ENCODE results near the gene CSF1. TPM values are rescaled to one million over a fixed set of nuclear protein-coding genes. Genes with fewer than 3 reads are reported as not detected.
"Not testable (repeated sequence)": the region's sequence is repeated elsewhere in the genome, so short reads cannot be mapped to it uniquely, and the experiment has no call there.

Gene CSF1, protein sequence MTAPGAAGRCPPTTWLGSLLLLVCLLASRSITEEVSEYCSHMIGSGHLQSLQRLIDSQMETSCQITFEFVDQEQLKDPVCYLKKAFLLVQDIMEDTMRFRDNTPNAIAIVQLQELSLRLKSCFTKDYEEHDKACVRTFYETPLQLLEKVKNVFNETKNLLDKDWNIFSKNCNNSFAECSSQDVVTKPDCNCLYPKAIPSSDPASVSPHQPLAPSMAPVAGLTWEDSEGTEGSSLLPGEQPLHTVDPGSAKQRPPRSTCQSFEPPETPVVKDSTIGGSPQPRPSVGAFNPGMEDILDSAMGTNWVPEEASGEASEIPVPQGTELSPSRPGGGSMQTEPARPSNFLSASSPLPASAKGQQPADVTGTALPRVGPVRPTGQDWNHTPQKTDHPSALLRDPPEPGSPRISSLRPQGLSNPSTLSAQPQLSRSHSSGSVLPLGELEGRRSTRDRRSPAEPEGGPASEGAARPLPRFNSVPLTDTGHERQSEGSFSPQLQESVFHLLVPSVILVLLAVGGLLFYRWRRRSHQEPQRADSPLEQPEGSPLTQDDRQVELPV
- 100 to 1,000 TPM; 135 to 140 TPM for total RNA-seq

GRCh38 chr1:109910123-109910962 is at the start of gene CSF1:
CSF1 (plus strand) TSS chr1:109910849; CDS start chr1:109911024, 175 bp downstream.
- peak within 1 kb of the TSS; percentile 88 for H3K4me3 Mint-ChIP-seq
- no peaks in the 10 kb centered on the region for H3K27me3 Mint-ChIP-seq
- H3K9me3 Mint-ChIP-seq = no peaks in the 10 kb centered on the region
- DNase-seq = peak; percentile 80
- intact Hi-C loops (cut with micrococcal nuclease) = loop anchor here (1.0 to 5.0 kb wide), 4 partner anchors 20 to 133 kb away; partner anchors contain the start of gene AHCYL1
- ChIA-PET CTCF (interaction anchor here (0.7 to 2.7 kb wide), 7 partner anchors 73 to 134 kb away, joined by 3 to 26 read pairs (median 4); partner anchors contain the start of genes AHCYL1 and STRIP1), POLR2A (interaction anchor here (1.2 to 2.2 kb wide), 5 partner anchors 15 to 119 kb away, joined by 3 to 11 read pairs (median 5); no protein-coding TSS in a partner anchor)
- peaks cover 72% of the 10 kb centered on the region for H3K4me1 Mint-ChIP-seq (ENCODE audit: low read depth)
- H3K27ac Mint-ChIP-seq = peak within 1 kb of the TSS; percentile 89
- H3K36me3 Mint-ChIP-seq = peaks cover 35% of the 10 kb centered on the region

GRCh38 chr1:109861616-109862015 is 49.0 kb upstream of the CSF1 start:
- H3K36me3 Mint-ChIP-seq; DNase-seq; H3K4me3 Mint-ChIP-seq; POLR2A ChIA-PET; H3K9me3 Mint-ChIP-seq; H3K27ac Mint-ChIP-seq; H3K27me3 Mint-ChIP-seq; CTCF ChIA-PET; intact Hi-C loops (cut with micrococcal nuclease); H3K4me1 Mint-ChIP-seq (ENCODE audit: low read depth): not testable (repeated sequence)

GRCh38 chr1:109863667-109864046 is 47.0 kb upstream of the CSF1 start:
- intact Hi-C loops (cut with micrococcal nuclease) = no loop called here

DNA sequence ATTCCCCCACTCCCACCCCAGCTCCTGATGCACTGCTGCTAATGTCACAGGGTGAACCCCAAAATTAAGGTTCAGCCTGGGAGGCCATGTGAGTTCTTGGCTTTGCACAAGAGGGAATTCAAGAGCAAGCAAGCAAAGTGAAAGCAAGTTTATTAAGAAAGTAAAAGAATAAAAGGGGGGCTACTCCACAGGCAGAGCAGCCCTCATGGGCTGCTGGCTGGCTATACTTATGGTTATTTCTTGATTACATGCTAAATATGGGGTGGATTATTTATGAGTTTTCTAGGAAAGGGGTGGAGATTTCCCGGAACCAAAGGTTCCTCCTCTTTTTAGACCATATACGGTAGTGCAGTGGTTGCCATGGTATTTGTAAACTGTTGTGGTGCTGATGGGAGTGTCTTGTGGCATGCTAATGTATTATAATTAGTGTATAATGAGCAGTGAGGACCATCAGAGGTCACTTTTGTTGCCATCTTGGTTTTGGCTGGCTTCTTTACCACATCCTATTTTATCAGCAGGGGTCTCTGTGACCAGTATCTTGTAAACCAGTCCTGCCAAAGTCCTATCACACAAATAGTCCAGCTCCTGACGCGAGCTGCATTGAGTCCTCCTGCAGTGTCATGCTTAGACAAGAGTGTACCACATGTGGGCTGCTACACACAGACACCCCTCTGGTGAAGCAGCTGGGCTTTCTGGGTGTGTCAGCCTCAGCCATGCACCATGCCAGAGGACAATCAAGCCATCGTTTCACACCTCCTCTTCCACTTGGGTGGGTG is 46.4 kb upstream of the CSF1 start:
- peaks cover 8% of the 10 kb centered on the region for H3K4me1 Mint-ChIP-seq (ENCODE audit: low read depth)
- no peaks in the 10 kb centered on the region for H3K36me3 Mint-ChIP-seq
- no peak overlapping the region for H3K27ac Mint-ChIP-seq
- peaks cover 1% of the 10 kb centered on the region for H3K27me3 Mint-ChIP-seq
- no peak overlapping the region for H3K4me3 Mint-ChIP-seq
- CTCF ChIA-PET = interaction anchor here (1.3 kb wide), 1 partner anchor 73 kb away, joined by 4 read pairs; no protein-coding TSS in a partner anchor
- peaks cover 8% of the 10 kb centered on the region for H3K9me3 Mint-ChIP-seq
- POLR2A ChIA-PET = no interaction called here
- DNase-seq = no peak
- intact Hi-C loops (cut with micrococcal nuclease) = no loop called here

More at GRCh38 chr1:109863667-109864046, 47.0 kb upstream of the CSF1 start:
- Mint-ChIP-seq H3K27ac (no peak overlapping the region), H3K4me1 (ENCODE audit: low read depth) (peaks cover 8% of the 10 kb centered on the region), H3K27me3 (peaks cover 1% of the 10 kb centered on the region), H3K9me3 (peaks cover 8% of the 10 kb centered on the region), H3K36me3 (no peaks in the 10 kb centered on the region), H3K4me3 (no peak overlapping the region)
- POLR2A ChIA-PET = no interaction called here
- CTCF ChIA-PET = interaction anchor here (1.3 kb wide), 1 partner anchor 73 kb away, joined by 4 read pairs; no protein-coding TSS in a partner anchor
- no peak for DNase-seq

DNA sequence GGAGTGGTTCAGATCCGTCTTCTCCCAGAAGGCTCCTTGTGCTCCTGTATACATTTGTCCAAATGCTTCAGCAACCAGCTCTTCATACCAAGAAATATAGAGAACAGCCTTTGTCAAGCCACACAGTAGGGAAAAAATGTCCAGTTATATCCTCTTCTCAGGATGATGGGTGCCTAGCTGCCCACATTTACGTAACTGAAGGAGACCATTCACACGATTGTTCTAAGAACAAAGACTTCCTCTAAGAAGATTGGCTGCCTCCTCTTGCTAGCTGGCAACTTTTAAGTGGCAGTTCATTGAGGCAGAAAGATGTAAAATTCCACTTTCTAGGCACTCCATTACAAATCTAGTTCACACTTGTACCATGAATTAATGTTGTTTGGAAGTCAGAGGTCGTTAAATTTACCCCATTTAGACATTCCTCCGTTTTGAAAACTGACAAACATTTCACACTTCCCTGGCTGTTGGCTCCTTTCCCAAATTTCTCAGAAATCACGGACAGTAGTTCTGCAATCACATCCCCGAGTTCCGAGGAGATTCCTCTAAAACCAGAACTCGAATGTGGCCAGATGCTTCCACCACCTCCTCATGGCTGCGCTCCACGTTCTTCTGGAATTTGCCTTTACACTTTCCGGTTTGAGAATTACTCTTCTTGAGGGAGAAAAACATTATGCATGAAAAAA is 45.6 kb upstream of the CSF1 start:
- Mint-ChIP-seq H3K36me3 (no peaks in the 10 kb centered on the region), H3K27me3 (peaks cover 1% of the 10 kb centered on the region), H3K27ac (no peak overlapping the region), H3K4me1 (ENCODE audit: low read depth) (peaks cover 5% of the 10 kb centered on the region), H3K4me3 (no peak overlapping the region), H3K9me3 (peaks cover 8% of the 10 kb centered on the region)
- DNase-seq = no peak
- ChIA-PET CTCF (no interaction called here), POLR2A (interaction anchor here (0.5 kb wide), 1 partner anchor 23 kb away, joined by 3 read pairs; no protein-coding TSS in a partner anchor)
- intact Hi-C loops (cut with micrococcal nuclease) = no loop called here

- no peak overlapping the region for H3K4me3 Mint-ChIP-seq
- intact Hi-C loops (cut with micrococcal nuclease) = no loop called here
- H3K36me3 Mint-ChIP-seq = no peaks in the 10 kb centered on the region
- ChIA-PET POLR2A (no interaction called here), CTCF (interaction anchor here (1.2 to 1.3 kb wide), 2 partner anchors 92 to 118 kb away, joined by 3 to 4 read pairs; no protein-coding TSS in a partner anchor)
- H3K27me3 Mint-ChIP-seq = peaks cover 1% of the 10 kb centered on the region
- no peak for DNase-seq
- H3K4me1 Mint-ChIP-seq (ENCODE audit: low read depth) = peaks cover 5% of the 10 kb centered on the region
- H3K9me3 Mint-ChIP-seq = peaks cover 8% of the 10 kb centered on the region
- H3K27ac Mint-ChIP-seq = no peak overlapping the region
Observed at GRCh38 chr1:109866071-109866470, 44.6 kb upstream of the CSF1 start.

- no peak for DNase-seq
- ChIA-PET CTCF (interaction anchor here (1.0 kb wide), 2 partner anchors 96 to 111 kb away, joined by 3 read pairs; partner anchors contain the start of gene AHCYL1), POLR2A (no interaction called here)
- Mint-ChIP-seq H3K9me3 (no peaks in the 10 kb centered on the region), H3K36me3 (no peaks in the 10 kb centered on the region), H3K4me3 (no peak overlapping the region), H3K27me3 (no peaks in the 10 kb centered on the region), H3K27ac (no peak overlapping the region), H3K4me1 (ENCODE audit: low read depth) (peaks cover 24% of the 10 kb centered on the region)
- intact Hi-C loops (cut with micrococcal nuclease) = no loop called here
Observed at GRCh38 chr1:109873278-109874175, 37.1 kb upstream of the CSF1 start.

DNA sequence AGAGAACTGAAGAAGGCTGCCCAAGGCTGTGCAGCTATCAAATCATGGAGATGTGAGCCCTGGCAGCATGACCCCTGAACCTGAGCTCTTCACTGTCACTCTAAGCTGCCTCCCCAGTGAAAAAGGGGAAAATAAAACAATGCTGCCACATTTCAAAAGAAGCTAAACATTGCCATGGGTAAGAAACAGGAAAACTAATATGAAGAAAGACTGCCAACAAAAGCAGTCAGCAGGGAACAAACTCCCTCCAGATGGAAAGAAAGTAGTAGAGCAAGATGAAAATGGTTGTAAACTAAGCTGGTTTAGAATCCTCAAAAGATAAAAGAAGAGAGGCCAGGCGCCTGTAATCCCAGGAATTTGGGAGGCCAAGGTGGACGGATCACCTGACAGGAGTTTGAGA is 36.2 kb upstream of the CSF1 start:
- DNase-seq = no peak
- ChIA-PET POLR2A (no interaction called here), CTCF (interaction anchor here (1.0 kb wide), 2 partner anchors 97 to 110 kb away, joined by 3 read pairs; partner anchors contain the start of gene AHCYL1)
- H3K4me3 Mint-ChIP-seq = no peak overlapping the region
- no peaks in the 10 kb centered on the region for H3K27me3 Mint-ChIP-seq
- no peaks in the 10 kb centered on the region for H3K9me3 Mint-ChIP-seq
- no peak overlapping the region for H3K27ac Mint-ChIP-seq
- peaks cover 24% of the 10 kb centered on the region for H3K4me1 Mint-ChIP-seq (ENCODE audit: low read depth)
- no peaks in the 10 kb centered on the region for H3K36me3 Mint-ChIP-seq
- intact Hi-C loops (cut with micrococcal nuclease) = no loop called here

DNA sequence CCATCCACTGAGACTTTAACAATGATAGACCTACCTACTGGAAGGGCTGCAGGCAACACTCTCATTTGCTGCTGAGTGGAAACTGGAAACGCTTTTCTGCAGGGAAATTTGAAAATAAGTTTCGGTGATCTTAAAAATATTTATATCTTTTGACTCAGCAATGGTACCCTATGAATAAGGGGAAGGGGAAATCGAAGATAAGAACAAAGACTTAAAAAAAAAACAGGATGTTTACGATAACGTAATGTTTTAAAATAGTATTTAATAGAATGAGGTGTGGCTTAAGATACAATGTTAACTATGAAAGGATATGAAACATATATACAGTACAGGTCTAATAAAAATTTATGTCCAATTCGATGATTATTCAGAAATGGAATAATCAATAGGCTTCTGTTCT is 34.8 kb upstream of the CSF1 start:
- intact Hi-C loops (cut with micrococcal nuclease) = no loop called here
- DNase-seq = no peak
- ChIA-PET POLR2A (no interaction called here), CTCF (no interaction called here)
- no peaks in the 10 kb centered on the region for H3K9me3 Mint-ChIP-seq
- H3K4me3 Mint-ChIP-seq = no peak overlapping the region
- H3K36me3 Mint-ChIP-seq = no peaks in the 10 kb centered on the region
- peaks cover 24% of the 10 kb centered on the region for H3K4me1 Mint-ChIP-seq (ENCODE audit: low read depth)
- no peaks in the 10 kb centered on the region for H3K27me3 Mint-ChIP-seq
- H3K27ac Mint-ChIP-seq = no peak overlapping the region

DNA sequence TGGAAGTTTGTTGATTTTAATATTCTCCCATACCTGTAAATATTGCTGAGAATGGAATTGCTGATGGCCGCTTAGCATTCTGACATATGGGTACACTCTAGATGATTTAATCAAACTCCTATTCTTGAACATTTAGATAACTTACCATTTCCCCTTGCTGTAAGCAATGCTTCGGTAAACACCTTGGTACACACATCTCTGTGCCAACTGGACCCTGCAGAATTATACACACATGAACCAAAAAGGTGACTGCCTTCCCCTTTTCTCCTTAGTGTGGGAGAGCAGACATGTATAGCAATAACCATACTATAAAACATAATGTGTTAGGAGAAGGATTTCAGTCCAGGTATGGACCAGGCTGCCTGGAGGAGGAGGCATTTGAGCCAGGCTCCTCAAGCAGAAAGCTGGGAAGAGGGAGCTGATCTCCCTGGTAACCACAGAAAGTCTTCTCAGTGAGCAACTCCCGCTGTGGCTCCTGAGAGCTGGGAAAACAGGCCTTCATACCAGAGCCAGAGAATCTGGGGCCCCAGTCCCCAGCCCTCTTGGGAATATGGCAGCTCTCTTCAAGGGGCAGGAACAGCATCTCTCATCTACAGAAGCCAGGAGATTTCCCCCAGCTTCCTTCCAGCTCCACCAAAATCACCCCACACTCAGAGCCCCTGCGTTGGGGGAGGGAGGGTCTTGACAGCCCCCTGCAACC is 33.9 kb upstream of the CSF1 start:
- Mint-ChIP-seq H3K4me1 (ENCODE audit: low read depth) (peaks cover 27% of the 10 kb centered on the region), H3K27ac (no peak overlapping the region), H3K4me3 (no peak overlapping the region), H3K9me3 (no peaks in the 10 kb centered on the region), H3K36me3 (no peaks in the 10 kb centered on the region), H3K27me3 (no peaks in the 10 kb centered on the region)
- intact Hi-C loops (cut with micrococcal nuclease) = no loop called here
- POLR2A ChIA-PET = no interaction called here
- CTCF ChIA-PET = no interaction called here
- DNase-seq = no peak

Data from activated CD4-positive, alpha-beta memory T cell treated with anti-CD3 and anti-CD28 coated beads for 36 hours (primary cell).